NB4 (cell line): Measurements from ENCODE around the gene RORB.
"Not testable (repeated sequence)": the region's sequence is repeated elsewhere in the genome, so short reads cannot be mapped to it uniquely, and the experiment has no call there.

Source experiments
- DNase-seq: peaks from one replicate; pipeline ENCODE4 v3.0.0; 2010; ENCODE audit warnings: low read depth
- H3K4me3 ChIP-seq: one replicate; pipeline ENCODE4 v1.5.1; 2011; ENCODE audit warnings: mild to moderate bottlenecking, low read depth, low read length, moderate library complexity
- MYC ChIP-seq: IDR thresholded peaks from 2 replicates; pipeline ENCODE4 v1.6.1; 2011; ENCODE audit warnings: low read depth, low read length
- POLR2A ChIP-seq: IDR thresholded peaks from 2 replicates; pipeline ENCODE4 v1.6.1; 2011; ENCODE audit warnings: mild to moderate bottlenecking; ENCODE audit not compliant: insufficient read length; ENCODE audit errors: extremely low read depth
- TF ChIP-seq, protein P1 (sequence below): IDR thresholded peaks from one replicate; pipeline ENCODE4 v1.5.1; 2012; ENCODE audit warnings: low read depth, low read length
- TF ChIP-seq, protein P2 (sequence below): IDR thresholded peaks from 2 replicates; pipeline ENCODE4 v1.6.1; 2011; ENCODE audit warnings: low read depth, low read length

RORB gene

DNA sequence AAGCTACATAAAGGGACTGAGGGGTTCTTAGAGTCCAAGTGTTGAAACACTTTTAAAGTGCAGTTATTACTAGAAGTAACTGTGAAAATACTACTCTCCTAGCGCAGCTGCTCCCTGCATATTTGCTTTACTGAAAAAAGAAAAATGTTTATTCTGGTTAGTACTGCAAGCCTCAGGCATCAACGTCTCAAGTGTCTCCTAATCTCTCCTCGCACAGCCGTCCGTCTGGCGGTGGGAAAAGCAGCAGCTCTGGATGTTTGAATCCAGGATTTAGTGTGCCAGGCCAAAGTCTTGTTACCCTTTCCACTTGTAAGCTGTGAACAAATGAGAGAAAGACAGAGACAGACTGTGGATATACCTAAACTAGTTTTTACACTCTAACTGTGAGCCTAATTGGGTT is 31.1 kb downstream of the RORB start:
- H3K4me3 ChIP-seq: no peak overlapping the region
- DNase-seq: no peak
- TF ChIP-seq MYC (no peak), POLR2A (no peak)
- TF ChIP-seq, protein P1, sequence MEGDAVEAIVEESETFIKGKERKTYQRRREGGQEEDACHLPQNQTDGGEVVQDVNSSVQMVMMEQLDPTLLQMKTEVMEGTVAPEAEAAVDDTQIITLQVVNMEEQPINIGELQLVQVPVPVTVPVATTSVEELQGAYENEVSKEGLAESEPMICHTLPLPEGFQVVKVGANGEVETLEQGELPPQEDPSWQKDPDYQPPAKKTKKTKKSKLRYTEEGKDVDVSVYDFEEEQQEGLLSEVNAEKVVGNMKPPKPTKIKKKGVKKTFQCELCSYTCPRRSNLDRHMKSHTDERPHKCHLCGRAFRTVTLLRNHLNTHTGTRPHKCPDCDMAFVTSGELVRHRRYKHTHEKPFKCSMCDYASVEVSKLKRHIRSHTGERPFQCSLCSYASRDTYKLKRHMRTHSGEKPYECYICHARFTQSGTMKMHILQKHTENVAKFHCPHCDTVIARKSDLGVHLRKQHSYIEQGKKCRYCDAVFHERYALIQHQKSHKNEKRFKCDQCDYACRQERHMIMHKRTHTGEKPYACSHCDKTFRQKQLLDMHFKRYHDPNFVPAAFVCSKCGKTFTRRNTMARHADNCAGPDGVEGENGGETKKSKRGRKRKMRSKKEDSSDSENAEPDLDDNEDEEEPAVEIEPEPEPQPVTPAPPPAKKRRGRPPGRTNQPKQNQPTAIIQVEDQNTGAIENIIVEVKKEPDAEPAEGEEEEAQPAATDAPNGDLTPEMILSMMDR: no peak
- TF ChIP-seq, protein P2, sequence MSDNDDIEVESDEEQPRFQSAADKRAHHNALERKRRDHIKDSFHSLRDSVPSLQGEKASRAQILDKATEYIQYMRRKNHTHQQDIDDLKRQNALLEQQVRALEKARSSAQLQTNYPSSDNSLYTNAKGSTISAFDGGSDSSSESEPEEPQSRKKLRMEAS: no peak

DNA sequence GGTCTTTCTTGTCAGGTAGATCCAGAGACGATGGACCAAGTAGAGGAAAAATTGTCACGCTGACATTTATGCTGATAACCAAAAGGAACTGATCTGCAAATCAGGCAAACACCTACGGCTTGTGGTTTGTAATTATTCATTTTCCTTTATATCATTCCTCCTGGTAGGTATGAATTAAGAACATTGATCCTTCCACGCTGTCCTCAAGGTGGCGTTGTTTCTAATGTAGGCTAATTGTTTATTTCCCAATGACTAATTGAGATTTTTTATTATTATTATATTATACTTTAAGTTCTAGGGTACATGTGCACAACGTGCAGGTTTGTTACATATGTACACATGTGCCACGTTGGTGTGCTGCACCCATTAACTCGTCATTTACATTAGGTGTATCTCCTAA is 33.3 kb downstream of the RORB start:
- DNase-seq, H3K4me3 ChIP-seq: not testable (repeated sequence)

DNA sequence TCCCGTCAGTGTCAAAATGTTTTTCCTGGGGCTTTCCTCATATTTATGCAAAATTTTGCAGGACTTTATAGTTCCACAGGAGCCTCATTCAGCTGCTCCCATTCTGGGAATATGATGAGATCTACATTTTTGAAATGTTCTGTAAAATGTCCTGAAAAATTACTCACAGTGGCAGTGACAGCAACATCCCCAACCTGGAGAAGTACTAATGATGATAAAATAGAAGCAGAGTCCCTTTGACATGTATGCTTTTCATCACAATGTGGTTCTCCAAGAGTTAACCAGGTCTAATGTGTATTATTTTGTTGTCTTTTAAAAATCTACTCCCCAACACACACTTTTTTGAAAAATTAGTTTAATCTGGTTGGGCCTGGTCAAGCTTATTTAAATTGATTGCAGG is 36.1 kb downstream of the RORB start:
- no peak for DNase-seq
- TF ChIP-seq, protein P1: no peak
- TF ChIP-seq MYC (no peak), POLR2A (no peak)
- TF ChIP-seq, protein P2: no peak
- H3K4me3 ChIP-seq: no peak overlapping the region

DNA sequence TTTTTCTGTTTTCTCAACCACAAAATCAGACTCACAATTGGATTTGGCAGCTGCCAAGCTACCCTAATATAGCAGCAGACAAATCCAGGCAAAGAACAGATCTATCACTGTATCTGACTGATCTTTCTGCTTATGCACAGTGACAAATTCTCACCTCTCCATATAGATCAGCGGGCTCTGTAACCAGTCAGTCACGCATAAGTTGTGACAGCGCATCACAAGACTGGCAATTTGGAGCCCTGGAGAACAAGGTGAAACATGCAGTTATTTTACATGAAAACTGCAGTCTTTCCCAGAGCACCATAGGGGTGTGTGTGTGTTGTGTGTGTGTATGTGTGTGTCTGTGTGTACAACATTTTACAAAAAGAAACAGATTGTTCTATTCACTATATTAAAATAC is 37.7 kb downstream of the RORB start:
- H3K4me3 ChIP-seq: no peak overlapping the region
- no peak for DNase-seq
- TF ChIP-seq, protein P2: no peak
- TF ChIP-seq POLR2A (no peak), MYC (no peak)
- TF ChIP-seq, protein P1: no peak

DNA sequence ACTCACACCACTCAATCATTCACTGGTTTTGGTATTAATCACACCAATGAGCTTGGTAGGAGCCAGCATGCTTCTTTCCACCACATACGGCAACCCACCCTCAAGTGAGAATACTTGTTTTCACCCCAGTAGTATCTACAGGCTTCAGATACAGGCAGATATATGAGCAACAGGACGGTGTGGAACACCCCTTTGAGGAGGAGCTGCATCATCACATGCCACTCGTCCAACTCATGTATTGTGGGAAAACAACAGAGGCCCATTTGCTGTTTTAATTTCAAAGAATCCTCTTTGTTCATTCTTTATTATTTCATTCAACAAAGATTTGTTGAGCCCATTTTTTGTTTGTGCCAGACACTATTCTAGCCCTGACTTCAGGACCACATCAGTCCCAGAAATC is 46.0 kb downstream of the RORB start:
- H3K4me3 ChIP-seq: no peak overlapping the region
- no peak for DNase-seq

DNA sequence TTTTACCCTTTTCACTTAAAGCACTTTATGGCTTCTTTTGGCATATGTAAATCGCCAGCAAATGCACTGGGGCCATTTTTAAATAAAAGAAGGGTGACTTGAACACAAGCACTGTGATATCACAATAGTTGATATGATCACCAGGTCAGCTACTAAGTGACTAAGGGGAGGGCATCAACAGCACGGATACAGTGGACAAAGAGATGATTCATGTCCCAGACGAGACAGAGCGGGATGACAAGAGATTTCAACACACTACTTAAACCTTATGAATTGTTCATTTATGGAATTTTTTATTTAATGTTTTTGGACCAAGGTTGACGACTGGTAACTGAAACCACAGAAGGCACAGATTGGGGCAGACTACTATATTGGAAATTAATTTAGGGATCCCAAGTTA is 54.1 kb downstream of the RORB start:
- TF ChIP-seq, protein P2: no peak
- TF ChIP-seq, protein P1: no peak
- DNase-seq: no peak
- no peak overlapping the region for H3K4me3 ChIP-seq

More for the DNA sequence above, 46.0 kb downstream of the RORB start:
- TF ChIP-seq, protein P2: no peak

DNA sequence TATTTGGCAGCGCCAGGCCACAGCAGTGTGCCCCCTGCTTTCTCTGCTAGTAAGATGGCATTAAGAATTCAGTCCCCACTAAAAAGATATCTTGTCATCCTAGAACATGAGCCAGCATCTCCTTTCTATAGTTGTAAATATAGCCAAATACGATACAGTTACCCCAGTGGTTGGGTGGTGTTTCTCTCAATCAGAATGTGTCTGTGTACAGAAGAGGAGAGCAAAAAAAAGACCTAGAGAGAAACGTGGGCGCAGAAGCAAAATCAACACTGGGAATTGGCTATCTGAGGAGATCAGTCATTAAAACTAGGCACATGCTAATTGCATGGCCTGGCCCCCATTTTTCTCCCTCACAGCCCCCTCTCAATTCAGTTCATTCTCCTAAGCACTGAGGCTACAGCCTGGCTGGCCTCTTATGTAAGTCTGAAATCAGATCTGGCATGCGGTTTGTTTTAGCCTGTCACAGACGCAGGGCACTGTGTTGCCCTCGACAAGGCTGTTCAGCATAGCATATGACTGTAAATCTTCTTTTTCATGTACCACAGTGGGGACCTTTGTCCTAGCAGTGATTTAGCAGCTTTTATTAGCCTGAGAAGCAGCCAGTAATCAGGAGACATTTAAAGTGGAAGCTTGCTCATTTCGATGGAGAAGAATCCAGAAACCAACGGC is 57.8 kb downstream of the RORB start:
- H3K4me3 ChIP-seq: no peak overlapping the region
- no peak for DNase-seq
- TF ChIP-seq, protein P1: no peak
- no peak for TF ChIP-seq POLR2A
- TF ChIP-seq MYC: no peak
- TF ChIP-seq, protein P2: no peak
